Suprapubic skin (tissue), 4 donors: ENCODE results near the gene CNEP1R1. TPM values are rescaled to one million over a fixed set of nuclear protein-coding genes. Genes with fewer than 3 reads are reported as not detected.

Experiments used
- DNase-seq, 2 donors: peaks; one replicate each; pipeline ENCODE4 v3.0.0-alpha.2; 2019; ENCODE audit warnings: low spot score in 2 of 2
- H3K27ac ChIP-seq: fragments of 200-600 bp; sonication (generic); one replicate; pipeline ENCODE4 v1.5.1; 2019
- H3K27me3 ChIP-seq: fragments of 200-600 bp; sonication (generic); one replicate; pipeline ENCODE4 v1.5.1; 2019
- H3K36me3 ChIP-seq: fragments of 200-600 bp; sonication (generic); one replicate; pipeline ENCODE4 v1.5.1; 2019
- H3K4me1 ChIP-seq: fragments of 200-600 bp; sonication (generic); one replicate; pipeline ENCODE4 v1.5.1; 2019
- H3K4me3 ChIP-seq: fragments of 200-600 bp; sonication (generic); one replicate; pipeline ENCODE4 v1.5.1; 2019; ENCODE audit warnings: mild to moderate bottlenecking
- H3K9me3 ChIP-seq: fragments of 200-600 bp; sonication (generic); one replicate; pipeline ENCODE4 v1.5.1; 2019
- EP300 ChIP-seq: sonication (generic); formaldehyde crosslinking; IDR thresholded peaks from one replicate; pipeline ENCODE4 v1.6.1; 2017; ENCODE audit warnings: antibody characterized with exemption
- POLR2A ChIP-seq, 2 donors: fragments of 450-650 bp; IDR thresholded peaks; one replicate each; pipeline ENCODE4 v1.6.1; 2017; ENCODE audit warnings: antibody characterized with exemption in 2 of 2, mild to moderate bottlenecking in 2 of 2, moderate library complexity in 2 of 2
- POLR2AphosphoS5 ChIP-seq, 3 donors: sonication (generic); formaldehyde crosslinking; IDR thresholded peaks; one replicate each; pipeline ENCODE4 v1.6.1; 2017; ENCODE audit warnings: antibody characterized with exemption in 3 of 3
- WGBS: methylation state at CpG from one replicate; pipeline ENCODE4 v1.1.5; 2018; 5-methylcytosine and 5-hydroxymethylcytosine counted together
- total RNA-seq, 4 donors: library from RNA; depleted of rRNA; stranded (reverse); fragments of >200 nt; gene quantifications; one replicate each; pipeline ENCODE4 v1.1.0, GENCODE V29; 2016
- TF ChIP-seq, protein P1 (sequence below), 2 donors: fragments of 200-600 bp in 1 of 2; fragments of 450-650 bp in 1 of 2; sonication (generic) in 1 of 2; IDR thresholded peaks; one replicate each; pipeline ENCODE4 v1.5.1; 2016 to 2019; ENCODE audit warnings: antibody characterized with exemption in 2 of 2, mild to moderate bottlenecking in 1 of 2, moderate library complexity in 1 of 2

CNEP1R1 gene
- total RNA-seq, 4 donors from 2014 or later: 13.5 to 24.6 (median 16.5) TPM

GRCh38 chr16:49995720-49996119, 29.3 kb upstream of the CNEP1R1 start:
- Histone ChIP-seq H3K27me3 (no peaks in the 10 kb centered on the region), H3K27ac (no peak overlapping the region), H3K9me3 (no peaks in the 10 kb centered on the region), H3K36me3 (no peaks in the 10 kb centered on the region), H3K4me1 (no peaks in the 10 kb centered on the region), H3K4me3 (no peak overlapping the region)
- WGBS: 86% methylated on average over 1 of the region's 1 CpG
- no peak for DNase-seq
- TF ChIP-seq POLR2AphosphoS5 (IDR thresholded peaks at IDR 0.05) (no peak), POLR2A (IDR thresholded peaks at IDR 0.05) (no peak), EP300 (no peak)
- TF ChIP-seq, protein P1, sequence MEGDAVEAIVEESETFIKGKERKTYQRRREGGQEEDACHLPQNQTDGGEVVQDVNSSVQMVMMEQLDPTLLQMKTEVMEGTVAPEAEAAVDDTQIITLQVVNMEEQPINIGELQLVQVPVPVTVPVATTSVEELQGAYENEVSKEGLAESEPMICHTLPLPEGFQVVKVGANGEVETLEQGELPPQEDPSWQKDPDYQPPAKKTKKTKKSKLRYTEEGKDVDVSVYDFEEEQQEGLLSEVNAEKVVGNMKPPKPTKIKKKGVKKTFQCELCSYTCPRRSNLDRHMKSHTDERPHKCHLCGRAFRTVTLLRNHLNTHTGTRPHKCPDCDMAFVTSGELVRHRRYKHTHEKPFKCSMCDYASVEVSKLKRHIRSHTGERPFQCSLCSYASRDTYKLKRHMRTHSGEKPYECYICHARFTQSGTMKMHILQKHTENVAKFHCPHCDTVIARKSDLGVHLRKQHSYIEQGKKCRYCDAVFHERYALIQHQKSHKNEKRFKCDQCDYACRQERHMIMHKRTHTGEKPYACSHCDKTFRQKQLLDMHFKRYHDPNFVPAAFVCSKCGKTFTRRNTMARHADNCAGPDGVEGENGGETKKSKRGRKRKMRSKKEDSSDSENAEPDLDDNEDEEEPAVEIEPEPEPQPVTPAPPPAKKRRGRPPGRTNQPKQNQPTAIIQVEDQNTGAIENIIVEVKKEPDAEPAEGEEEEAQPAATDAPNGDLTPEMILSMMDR (IDR thresholded peaks at IDR 0.05): no peak

DNA sequence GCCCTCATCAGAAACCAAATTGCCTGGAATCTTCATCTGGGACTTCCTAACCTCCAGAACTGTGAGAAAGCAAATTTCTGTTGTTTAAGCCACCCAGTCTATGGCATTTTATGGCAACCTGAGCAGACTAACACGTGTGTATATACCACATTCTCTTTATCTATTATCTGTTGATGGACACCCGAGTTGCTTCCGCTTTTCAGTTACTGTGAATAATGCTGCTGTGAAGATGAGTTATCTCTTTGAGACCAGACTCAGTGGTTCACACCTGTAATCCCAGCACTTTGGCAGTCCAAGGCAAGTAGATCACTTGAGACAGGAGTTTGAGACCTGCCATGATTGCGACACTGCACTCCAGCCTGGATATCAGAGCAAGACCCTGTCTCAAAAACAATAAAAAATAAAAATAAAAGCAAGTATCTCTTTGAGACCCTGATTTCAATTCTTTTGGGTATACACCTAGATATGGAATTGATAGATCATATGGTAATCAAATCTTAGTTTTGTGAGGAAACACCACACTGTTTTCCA, 27.2 kb upstream of the CNEP1R1 start:
- WGBS: 90% methylated on average over 4 of the region's 4 CpGs
- TF ChIP-seq, protein P1 (IDR thresholded peaks at IDR 0.05): no peak
- TF ChIP-seq EP300: no peak
- no peak for TF ChIP-seq POLR2A (IDR thresholded peaks at IDR 0.05)
- TF ChIP-seq POLR2AphosphoS5 (IDR thresholded peaks at IDR 0.05): no peak
- no peaks in the 10 kb centered on the region for H3K4me1 ChIP-seq

DNA sequence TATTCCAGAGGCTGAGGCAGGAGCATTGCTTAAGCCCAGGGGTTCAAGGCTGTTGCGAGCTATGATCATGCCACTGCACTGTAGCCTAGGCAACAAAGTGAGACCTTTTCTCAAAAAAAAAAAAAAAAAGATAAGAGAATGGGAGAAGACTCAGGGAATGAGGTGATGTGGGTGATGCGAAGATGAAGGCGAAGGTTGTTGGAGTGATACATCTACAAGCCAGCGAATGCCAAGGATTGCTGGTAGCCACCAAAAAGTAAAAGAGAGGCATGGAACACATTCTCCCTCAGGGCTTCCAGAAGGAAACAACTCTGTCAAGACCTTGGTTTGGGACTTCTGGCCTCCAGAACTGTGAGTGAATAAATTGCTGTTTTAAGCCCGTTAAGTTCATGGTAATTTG, 26.0 kb upstream of the CNEP1R1 start:
- TF ChIP-seq POLR2A (IDR thresholded peaks at IDR 0.05) (no peak), POLR2AphosphoS5 (IDR thresholded peaks at IDR 0.05) (no peak)
- Histone ChIP-seq H3K4me1 (no peaks in the 10 kb centered on the region), H3K4me3 (no peak overlapping the region), H3K27ac (no peak overlapping the region), H3K36me3 (no peaks in the 10 kb centered on the region), H3K9me3 (no peaks in the 10 kb centered on the region), H3K27me3 (no peaks in the 10 kb centered on the region)
- DNase-seq: no peak
- WGBS: 93% methylated on average over 5 of the region's 5 CpGs

More for the DNA sequence above, 27.2 kb upstream of the CNEP1R1 start:
- no peak for DNase-seq
- Histone ChIP-seq H3K9me3 (no peaks in the 10 kb centered on the region), H3K27ac (no peak overlapping the region), H3K27me3 (no peaks in the 10 kb centered on the region), H3K36me3 (no peaks in the 10 kb centered on the region), H3K4me3 (no peak overlapping the region)

DNA sequence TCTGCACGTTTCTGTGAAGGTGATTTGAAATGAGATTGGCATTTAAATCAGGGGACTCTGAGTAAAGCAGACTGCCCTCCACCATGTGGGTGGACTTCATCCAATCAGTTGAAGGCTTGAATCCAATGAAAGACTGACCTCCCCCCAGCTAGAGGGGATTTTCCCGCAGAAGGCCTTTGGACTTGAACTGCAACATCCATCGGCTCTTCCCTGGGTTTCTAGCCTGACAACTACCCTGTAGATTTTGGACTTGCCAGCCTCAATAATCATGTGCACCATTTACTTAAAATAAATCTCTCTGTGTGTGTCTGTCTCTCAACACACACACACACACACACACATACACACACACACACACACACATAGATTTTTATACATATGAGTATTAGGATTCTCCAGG, 23.9 kb upstream of the CNEP1R1 start:
- WGBS: 71% methylated on average over 3 of the region's 3 CpGs
- Histone ChIP-seq H3K27me3 (no peaks in the 10 kb centered on the region), H3K36me3 (no peaks in the 10 kb centered on the region), H3K4me3 (no peak overlapping the region), H3K9me3 (no peaks in the 10 kb centered on the region), H3K27ac (no peak overlapping the region), H3K4me1 (no peaks in the 10 kb centered on the region)
- TF ChIP-seq EP300 (no peak), POLR2A (IDR thresholded peaks at IDR 0.05) (no peak), POLR2AphosphoS5 (IDR thresholded peaks at IDR 0.05) (no peak)
- TF ChIP-seq, protein P1 (IDR thresholded peaks at IDR 0.05): no peak
- DNase-seq: no peak

DNA sequence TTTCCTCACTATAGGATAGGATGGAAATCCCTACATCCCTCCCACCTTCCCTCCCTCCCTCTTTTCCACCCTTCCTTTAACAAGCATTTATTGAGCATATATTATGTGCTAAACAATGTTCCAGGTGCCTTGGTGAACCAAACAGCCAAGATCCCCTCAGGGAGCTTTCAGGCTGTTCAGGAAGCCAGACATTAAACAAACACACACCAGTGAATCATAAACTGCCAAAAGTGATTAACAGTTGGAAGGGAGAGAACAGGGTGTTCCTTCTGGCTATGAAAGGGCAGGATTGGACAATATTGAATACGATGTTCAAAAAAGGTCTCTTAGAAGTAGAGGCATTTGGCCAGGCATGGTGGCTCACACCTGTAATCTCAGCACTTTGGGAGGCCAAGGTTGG, 22.8 kb upstream of the CNEP1R1 start:
- TF ChIP-seq, protein P1 (IDR thresholded peaks at IDR 0.05): no peak
- TF ChIP-seq POLR2AphosphoS5 (IDR thresholded peaks at IDR 0.05) (no peak), EP300 (no peak)
- Histone ChIP-seq H3K27me3 (no peaks in the 10 kb centered on the region), H3K9me3 (no peaks in the 10 kb centered on the region), H3K4me3 (no peak overlapping the region), H3K36me3 (no peaks in the 10 kb centered on the region), H3K4me1 (no peaks in the 10 kb centered on the region), H3K27ac (no peak overlapping the region)
- 53% methylated on average over 1 of the region's 1 CpG for WGBS
- no peak for DNase-seq

GRCh38 chr16:50004239-50004638, 20.8 kb upstream of the CNEP1R1 start:
- WGBS: 90% methylated on average over 4 of the region's 4 CpGs
- no peaks in the 10 kb centered on the region for H3K9me3 ChIP-seq
- no peaks in the 10 kb centered on the region for H3K4me1 ChIP-seq
- H3K36me3 ChIP-seq: no peaks in the 10 kb centered on the region
- no peak for DNase-seq
- TF ChIP-seq POLR2A (IDR thresholded peaks at IDR 0.05) (no peak), POLR2AphosphoS5 (IDR thresholded peaks at IDR 0.05) (no peak), EP300 (no peak)
- TF ChIP-seq, protein P1 (IDR thresholded peaks at IDR 0.05): no peak
- H3K27me3 ChIP-seq: no peaks in the 10 kb centered on the region
- H3K4me3 ChIP-seq: no peak overlapping the region
- no peak overlapping the region for H3K27ac ChIP-seq
